Measurements from ENCODE around the gene GKN2. TPM values are rescaled to one million over a fixed set of nuclear protein-coding genes. Genes with fewer than 3 reads are reported as not detected.

GKN2 gene
- total RNA-seq, 4 donors from 2014 or later, result not detected

- TF ChIP-seq POLR2A (IDR thresholded peaks at IDR 0.05) (no peak), CTCF (IDR thresholded peaks at IDR 0.05) (no peak), POLR2AphosphoS5 (IDR thresholded peaks at IDR 0.05) (no peak), EP300 (IDR thresholded peaks at IDR 0.05) (no peak)
- Histone ChIP-seq H3K27me3 (no peaks in the 10 kb centered on the region), H3K9me3 (no peaks in the 10 kb centered on the region), H3K27ac (no peak overlapping the region), H3K36me3 (no peaks in the 10 kb centered on the region), H3K4me3 (no peak overlapping the region), H3K4me1 (no peaks in the 10 kb centered on the region)
- WGBS, 2 donors (ENCODE audit: low coverage in 1 of 2), result 64 to 75% methylated on average over 1 of the region's 1 CpG
- ATAC-seq, result no peak
Observed at GRCh38 chr2:68980956-68981355, 28.3 kb upstream of the GKN2 start.

GRCh38 chr2:68978098-68978497 is 25.4 kb upstream of the GKN2 start:
- Histone ChIP-seq H3K36me3 (no peaks in the 10 kb centered on the region), H3K4me3 (no peak overlapping the region), H3K4me1 (no peaks in the 10 kb centered on the region), H3K27ac (no peak overlapping the region), H3K27me3 (no peaks in the 10 kb centered on the region), H3K9me3 (no peaks in the 10 kb centered on the region)
- ATAC-seq, result no peak
- no peak for TF ChIP-seq POLR2A (IDR thresholded peaks at IDR 0.05)
- no peak for TF ChIP-seq CTCF (IDR thresholded peaks at IDR 0.05)
- no peak for TF ChIP-seq EP300 (IDR thresholded peaks at IDR 0.05)
- no peak for TF ChIP-seq POLR2AphosphoS5 (IDR thresholded peaks at IDR 0.05)
- 74 to 85% methylated on average over 3 of the region's 3 CpGs for whole genome bisulfite sequencing, 2 donors (ENCODE audit: low coverage in 1 of 2)

- no peaks in the 10 kb centered on the region for H3K27me3 ChIP-seq
- H3K27ac ChIP-seq, result no peak overlapping the region
- TF ChIP-seq CTCF (IDR thresholded peaks at IDR 0.05), result no peak
- no peak for TF ChIP-seq POLR2AphosphoS5 (IDR thresholded peaks at IDR 0.05)
- TF ChIP-seq POLR2A (IDR thresholded peaks at IDR 0.05), result no peak
- TF ChIP-seq EP300 (IDR thresholded peaks at IDR 0.05), result no peak
- H3K9me3 ChIP-seq, result no peaks in the 10 kb centered on the region
- H3K4me1 ChIP-seq, result no peaks in the 10 kb centered on the region
- 78 to 79% methylated on average over 4 of the region's 4 CpGs for WGBS, 2 donors (ENCODE audit: low coverage in 1 of 2)
- H3K4me3 ChIP-seq, result no peak overlapping the region
- H3K36me3 ChIP-seq, result no peaks in the 10 kb centered on the region
- no peak for ATAC-seq
Observed at GRCh38 chr2:68977453-68977852, 24.8 kb upstream of the GKN2 start.

GRCh38 chr2:68975844-68976243 is 23.2 kb upstream of the GKN2 start:
- Histone ChIP-seq H3K27ac (no peak overlapping the region), H3K4me3 (no peak overlapping the region), H3K9me3 (no peaks in the 10 kb centered on the region), H3K4me1 (no peaks in the 10 kb centered on the region), H3K36me3 (no peaks in the 10 kb centered on the region), H3K27me3 (no peaks in the 10 kb centered on the region)
- TF ChIP-seq POLR2A (IDR thresholded peaks at IDR 0.05), result no peak
- no peak for TF ChIP-seq POLR2AphosphoS5 (IDR thresholded peaks at IDR 0.05)
- TF ChIP-seq CTCF (IDR thresholded peaks at IDR 0.05), result no peak
- no peak for TF ChIP-seq EP300 (IDR thresholded peaks at IDR 0.05)
- ATAC-seq, result no peak
- 93 to 96% methylated on average over 2 of the region's 2 CpGs for WGBS, 2 donors (ENCODE audit: low coverage in 1 of 2)

GRCh38 chr2:68974946-68975665 is 22.4 kb upstream of the GKN2 start:
- no peak for ATAC-seq
- Histone ChIP-seq H3K9me3 (no peaks in the 10 kb centered on the region), H3K27ac (no peak overlapping the region), H3K4me1 (no peaks in the 10 kb centered on the region), H3K36me3 (no peaks in the 10 kb centered on the region), H3K27me3 (no peaks in the 10 kb centered on the region), H3K4me3 (no peak overlapping the region)
- TF ChIP-seq POLR2AphosphoS5 (IDR thresholded peaks at IDR 0.05) (no peak), CTCF (IDR thresholded peaks at IDR 0.05) (no peak), EP300 (IDR thresholded peaks at IDR 0.05) (no peak), POLR2A (IDR thresholded peaks at IDR 0.05) (no peak)
- WGBS, 2 donors (ENCODE audit: low coverage in 1 of 2), result 38 to 41% methylated on average over 9 of the region's 9 CpGs

Measured in gastroesophageal sphincter (tissue), 4 donors.